ENCODE data around the gene TNK2. TPM values are rescaled to one million over a fixed set of nuclear protein-coding genes. Genes with fewer than 3 reads are reported as not detected.

Gene TNK2
- total RNA-seq, 1 donor from 2014 or later, result 39.1 TPM

DNA sequence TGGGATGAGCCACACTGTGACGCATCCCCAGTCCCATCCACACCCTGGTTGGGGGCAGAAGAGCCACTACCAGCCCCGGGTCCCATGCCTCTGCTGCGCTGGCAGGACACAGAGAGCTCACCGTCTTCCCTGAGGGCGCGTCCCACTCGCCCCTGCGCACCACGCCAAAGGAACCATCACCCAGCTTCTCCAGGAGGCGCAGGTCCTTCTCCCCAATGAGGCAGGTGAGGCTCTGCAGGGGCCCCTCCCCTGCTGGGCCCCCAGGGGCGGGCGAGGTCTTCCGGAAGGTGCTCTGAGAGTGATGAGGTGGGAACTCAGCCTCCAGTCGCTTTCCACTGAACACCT, 23.7 kb downstream of the TNK2 start:
- Mint-ChIP-seq H3K9me3 (ENCODE audit: unreplicated experiment) (no peaks in the 10 kb centered on the region), H3K27ac (ENCODE audit: unreplicated experiment) (no peak overlapping the region), H3K27me3 (ENCODE audit: low read depth, unreplicated experiment) (no peaks in the 10 kb centered on the region), H3K36me3 (ENCODE audit: low read depth, unreplicated experiment) (peaks cover 9% of the 10 kb centered on the region), H3K4me1 (ENCODE audit: low read depth, unreplicated experiment) (peaks cover 21% of the 10 kb centered on the region), H3K4me3 (ENCODE audit: unreplicated experiment) (no peak overlapping the region)
- no peak for FAIRE-seq
- no peak overlapping the region for H3K9ac ChIP-seq (ENCODE audit: low read length)
- DNase-seq (ENCODE audit: low read depth), result no peak
- H3K4me3 ChIP-seq (ENCODE audit: insufficient read depth, low read depth, low read length), result no peak overlapping the region
- H3K4me1 ChIP-seq (ENCODE audit: insufficient read depth, low read length), result peaks cover 23% of the 10 kb centered on the region
- TF ChIP-seq, protein P1, sequence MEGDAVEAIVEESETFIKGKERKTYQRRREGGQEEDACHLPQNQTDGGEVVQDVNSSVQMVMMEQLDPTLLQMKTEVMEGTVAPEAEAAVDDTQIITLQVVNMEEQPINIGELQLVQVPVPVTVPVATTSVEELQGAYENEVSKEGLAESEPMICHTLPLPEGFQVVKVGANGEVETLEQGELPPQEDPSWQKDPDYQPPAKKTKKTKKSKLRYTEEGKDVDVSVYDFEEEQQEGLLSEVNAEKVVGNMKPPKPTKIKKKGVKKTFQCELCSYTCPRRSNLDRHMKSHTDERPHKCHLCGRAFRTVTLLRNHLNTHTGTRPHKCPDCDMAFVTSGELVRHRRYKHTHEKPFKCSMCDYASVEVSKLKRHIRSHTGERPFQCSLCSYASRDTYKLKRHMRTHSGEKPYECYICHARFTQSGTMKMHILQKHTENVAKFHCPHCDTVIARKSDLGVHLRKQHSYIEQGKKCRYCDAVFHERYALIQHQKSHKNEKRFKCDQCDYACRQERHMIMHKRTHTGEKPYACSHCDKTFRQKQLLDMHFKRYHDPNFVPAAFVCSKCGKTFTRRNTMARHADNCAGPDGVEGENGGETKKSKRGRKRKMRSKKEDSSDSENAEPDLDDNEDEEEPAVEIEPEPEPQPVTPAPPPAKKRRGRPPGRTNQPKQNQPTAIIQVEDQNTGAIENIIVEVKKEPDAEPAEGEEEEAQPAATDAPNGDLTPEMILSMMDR (IDR thresholded peaks at IDR 0.05; ENCODE audit: insufficient read depth, low read depth, low read length), result no peak
- TF ChIP-seq EZH2 (IDR thresholded peaks at IDR 0.05; ENCODE audit: insufficient read depth, low read length), result no peak
- H4K20me1 ChIP-seq (ENCODE audit: insufficient read depth, low read length), result no peaks in the 10 kb centered on the region
- no peak overlapping the region for H2AFZ ChIP-seq (ENCODE audit: low read depth, low read length)
- H3K79me2 ChIP-seq (ENCODE audit: insufficient read depth, low read length), result peaks cover 26% of the 10 kb centered on the region
- no peaks in the 10 kb centered on the region for H3K9me3 ChIP-seq (ENCODE audit: insufficient read depth, low read depth, low read length)
- peaks cover 2% of the 10 kb centered on the region for H3K36me3 ChIP-seq (ENCODE audit: insufficient read depth, low read length)
- H3K4me2 ChIP-seq (ENCODE audit: low read length), result no peak overlapping the region
- H3K27me3 ChIP-seq (ENCODE audit: insufficient read depth, low read length), result no peaks in the 10 kb centered on the region
- H3K27ac ChIP-seq (ENCODE audit: low read depth, low read length), result no peak overlapping the region

DNA sequence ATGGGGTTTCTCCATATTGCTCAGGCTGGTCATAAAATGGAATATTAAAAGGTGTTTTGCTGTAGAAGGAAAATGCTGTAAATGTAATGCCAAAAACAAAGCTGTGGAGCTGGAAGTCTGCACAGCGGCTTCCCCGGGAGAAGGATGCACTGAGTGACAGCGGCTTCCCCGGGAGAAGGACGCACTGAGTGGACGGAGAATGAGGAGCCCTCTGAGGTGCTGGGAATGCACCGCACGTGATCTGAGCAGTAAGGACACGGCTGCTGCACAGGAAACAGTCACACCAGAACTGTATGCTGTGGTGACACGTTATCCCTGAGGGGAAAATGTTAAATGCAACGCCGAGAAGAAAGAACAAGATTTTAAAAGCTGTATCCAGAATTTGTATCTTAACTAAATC, 24.6 kb downstream of the TNK2 start:
- peaks cover 2% of the 10 kb centered on the region for H3K36me3 ChIP-seq (ENCODE audit: insufficient read depth, low read length)
- no peak overlapping the region for H3K9ac ChIP-seq (ENCODE audit: low read length)
- Mint-ChIP-seq H3K4me3 (ENCODE audit: unreplicated experiment) (no peak overlapping the region), H3K27me3 (ENCODE audit: low read depth, unreplicated experiment) (no peaks in the 10 kb centered on the region), H3K36me3 (ENCODE audit: low read depth, unreplicated experiment) (peaks cover 14% of the 10 kb centered on the region), H3K27ac (ENCODE audit: unreplicated experiment) (no peak overlapping the region), H3K4me1 (ENCODE audit: low read depth, unreplicated experiment) (peaks cover 21% of the 10 kb centered on the region), H3K9me3 (ENCODE audit: unreplicated experiment) (no peaks in the 10 kb centered on the region)
- peaks cover 17% of the 10 kb centered on the region for H3K79me2 ChIP-seq (ENCODE audit: insufficient read depth, low read length)
- no peak overlapping the region for H3K4me2 ChIP-seq (ENCODE audit: low read length)
- H4K20me1 ChIP-seq (ENCODE audit: insufficient read depth, low read length), result peaks cover 7% of the 10 kb centered on the region
- H3K27ac ChIP-seq (ENCODE audit: low read depth, low read length), result no peak overlapping the region
- no peak for TF ChIP-seq EZH2 (IDR thresholded peaks at IDR 0.05; ENCODE audit: insufficient read depth, low read length)
- TF ChIP-seq, protein P1 (IDR thresholded peaks at IDR 0.05; ENCODE audit: insufficient read depth, low read depth, low read length), result no peak
- H3K27me3 ChIP-seq (ENCODE audit: insufficient read depth, low read length), result no peaks in the 10 kb centered on the region
- H2AFZ ChIP-seq (ENCODE audit: low read depth, low read length), result no peak overlapping the region
- no peak for FAIRE-seq
- peaks cover 23% of the 10 kb centered on the region for H3K4me1 ChIP-seq (ENCODE audit: insufficient read depth, low read length)
- no peak overlapping the region for H3K4me3 ChIP-seq (ENCODE audit: insufficient read depth, low read depth, low read length)
- DNase-seq (ENCODE audit: low read depth), result no peak
- H3K9me3 ChIP-seq (ENCODE audit: insufficient read depth, low read depth, low read length), result no peaks in the 10 kb centered on the region

DNA sequence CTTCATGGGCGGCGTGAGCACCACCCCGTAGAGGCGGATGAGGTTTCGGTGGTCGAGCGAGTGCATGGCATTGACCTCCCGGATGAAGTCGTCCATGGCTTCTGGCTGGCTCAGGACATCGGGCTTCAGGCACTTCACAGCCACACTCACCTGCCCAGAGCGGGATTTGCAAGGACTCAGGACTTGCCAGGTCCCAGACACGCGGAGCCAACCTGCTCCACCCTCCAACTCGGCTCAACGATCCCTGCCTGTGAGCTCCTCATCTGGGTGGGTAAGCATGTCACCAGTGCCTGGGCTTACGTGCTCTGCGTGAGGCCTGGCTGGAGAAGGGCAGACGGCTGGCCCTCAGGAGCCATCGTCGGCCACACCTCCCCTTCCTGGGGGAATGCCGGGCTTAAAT, 25.2 kb downstream of the TNK2 start:
- Mint-ChIP-seq H3K27me3 (ENCODE audit: low read depth, unreplicated experiment) (no peaks in the 10 kb centered on the region), H3K27ac (ENCODE audit: unreplicated experiment) (no peak overlapping the region), H3K9me3 (ENCODE audit: unreplicated experiment) (no peaks in the 10 kb centered on the region), H3K4me1 (ENCODE audit: low read depth, unreplicated experiment) (peaks cover 21% of the 10 kb centered on the region), H3K36me3 (ENCODE audit: low read depth, unreplicated experiment) (peaks cover 14% of the 10 kb centered on the region), H3K4me3 (ENCODE audit: unreplicated experiment) (no peak overlapping the region)
- peaks cover 11% of the 10 kb centered on the region for H3K79me2 ChIP-seq (ENCODE audit: insufficient read depth, low read length)
- peaks cover 23% of the 10 kb centered on the region for H3K4me1 ChIP-seq (ENCODE audit: insufficient read depth, low read length)
- H3K27me3 ChIP-seq (ENCODE audit: insufficient read depth, low read length), result no peaks in the 10 kb centered on the region
- DNase-seq (ENCODE audit: low read depth) (no peak), FAIRE-seq (no peak)
- H3K4me2 ChIP-seq (ENCODE audit: low read length), result no peak overlapping the region
- no peak overlapping the region for H3K27ac ChIP-seq (ENCODE audit: low read depth, low read length)
- peaks cover 7% of the 10 kb centered on the region for H4K20me1 ChIP-seq (ENCODE audit: insufficient read depth, low read length)
- no peak overlapping the region for H2AFZ ChIP-seq (ENCODE audit: low read depth, low read length)
- TF ChIP-seq, protein P1 (IDR thresholded peaks at IDR 0.05; ENCODE audit: insufficient read depth, low read depth, low read length), result no peak
- peaks cover 2% of the 10 kb centered on the region for H3K36me3 ChIP-seq (ENCODE audit: insufficient read depth, low read length)
- H3K9ac ChIP-seq (ENCODE audit: low read length), result no peak overlapping the region
- H3K9me3 ChIP-seq (ENCODE audit: insufficient read depth, low read depth, low read length), result no peaks in the 10 kb centered on the region
- no peak overlapping the region for H3K4me3 ChIP-seq (ENCODE audit: insufficient read depth, low read depth, low read length)
